Hair follicle dermal papilla cell (primary cell): ENCODE data around the gene BCAT1. TPM values are rescaled to one million over a fixed set of nuclear protein-coding genes. Genes with fewer than 3 reads are reported as not detected.

ENCODE experiments used
- total RNA-seq: library from RNA; depleted of rRNA; stranded (reverse); fragments of >200 nt; gene quantifications from 2 replicates; pipeline ENCODE4 v1.2.3, GENCODE V29; 2012

BCAT1 gene, protein sequence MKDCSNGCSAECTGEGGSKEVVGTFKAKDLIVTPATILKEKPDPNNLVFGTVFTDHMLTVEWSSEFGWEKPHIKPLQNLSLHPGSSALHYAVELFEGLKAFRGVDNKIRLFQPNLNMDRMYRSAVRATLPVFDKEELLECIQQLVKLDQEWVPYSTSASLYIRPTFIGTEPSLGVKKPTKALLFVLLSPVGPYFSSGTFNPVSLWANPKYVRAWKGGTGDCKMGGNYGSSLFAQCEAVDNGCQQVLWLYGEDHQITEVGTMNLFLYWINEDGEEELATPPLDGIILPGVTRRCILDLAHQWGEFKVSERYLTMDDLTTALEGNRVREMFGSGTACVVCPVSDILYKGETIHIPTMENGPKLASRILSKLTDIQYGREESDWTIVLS
- 15.6 and 20.0 TPM in 2 replicates for total RNA-seq

DNA sequence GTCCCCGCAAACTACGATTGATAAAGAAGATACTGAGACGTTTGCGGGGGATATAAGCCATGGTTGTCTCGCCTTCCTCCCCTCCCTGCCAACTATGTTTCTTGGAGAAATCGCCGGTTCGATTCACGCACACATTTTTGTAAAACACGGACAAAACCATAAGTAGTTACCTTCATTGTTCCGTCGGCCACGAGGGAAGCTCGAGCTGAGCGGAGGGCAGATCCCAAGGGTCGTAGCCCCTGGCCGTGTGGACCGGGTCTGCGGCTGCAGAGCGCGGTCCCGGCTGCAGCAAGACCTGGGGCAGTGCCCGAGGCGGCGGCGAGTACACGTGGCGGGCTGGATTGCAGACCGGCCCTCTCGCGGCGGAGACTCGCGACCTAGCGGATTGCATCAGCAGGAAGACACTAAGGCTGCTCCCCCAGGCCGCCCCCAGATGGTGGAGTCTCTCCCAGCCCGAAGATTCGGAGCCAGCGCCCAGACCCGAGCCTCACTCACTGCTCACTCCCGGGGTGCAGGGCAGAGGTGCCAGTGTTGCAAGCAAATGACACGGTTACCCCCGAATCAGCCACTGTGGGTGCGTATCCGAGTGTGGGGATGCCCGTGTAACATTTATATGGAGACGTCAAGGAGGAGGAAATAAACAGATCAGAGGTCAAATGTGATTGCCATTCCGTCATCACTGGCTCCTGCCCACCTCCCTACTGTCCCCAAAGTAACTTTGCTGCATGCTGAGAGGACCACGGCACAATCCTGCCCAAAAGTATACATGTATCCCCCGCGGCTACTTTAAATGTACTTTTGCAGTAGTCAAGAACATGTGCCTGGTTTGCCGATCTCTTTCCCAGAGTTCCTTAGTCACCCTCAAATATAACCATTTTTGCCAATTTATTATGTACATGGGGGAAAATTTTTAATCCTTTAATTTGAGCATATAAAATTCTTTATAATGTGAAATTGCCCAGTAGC, at the start of gene BCAT1:
BCAT1 (minus strand) TSS at position 345 of the 966 bp plus-strand sequence; CDS start at position 176, 169 bp downstream.

Other genes with a start within 250 kb of the BCAT1 start
- gene DNAI7, start 246.1 kb upstream of the BCAT1 start, total RNA-seq: 0.12 TPM in 1 of 2 replicates, not detected in the other
- 12.0 and 17.2 TPM in 2 replicates for gene ETFRF1, start 246.1 kb upstream of the BCAT1 start, total RNA-seq